ENCODE measurements around the gene BORCS5.

DNA sequence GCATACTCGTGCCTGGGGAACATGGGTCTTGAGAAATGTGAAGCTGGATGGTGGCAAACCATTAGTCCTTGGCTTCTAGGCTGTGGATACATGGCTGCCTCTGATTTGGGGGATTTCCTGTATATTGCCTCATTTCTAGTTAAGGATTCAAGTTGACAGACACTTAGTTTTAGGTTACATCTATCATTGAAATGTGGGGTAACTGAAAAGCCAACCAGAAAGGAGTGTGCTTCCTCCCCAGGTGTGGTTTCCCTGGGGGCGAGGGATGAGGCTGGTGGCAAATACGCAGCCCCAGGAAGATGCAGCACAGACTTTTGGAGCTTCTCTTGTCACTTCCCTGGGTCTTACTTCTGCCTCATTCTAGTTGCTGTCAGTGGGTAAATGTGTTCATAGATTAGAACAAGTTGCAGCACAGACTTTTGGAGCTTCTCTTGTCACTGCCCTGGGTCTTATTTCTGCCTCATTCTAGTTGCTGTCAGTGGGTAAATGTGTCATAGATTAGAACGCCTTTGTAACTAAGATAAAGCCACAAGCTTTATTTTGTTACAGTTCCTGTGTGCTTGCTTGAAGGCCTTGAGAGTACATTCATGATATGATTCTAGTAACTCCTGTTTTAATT, 85.1 kb downstream of the BORCS5 start:
- no peak for TF ChIP-seq EZH2 (IDR thresholded peaks at IDR 0.05; ENCODE audit: borderline replicate concordance, low read depth, low read length, poor library complexity, severe bottlenecking)
- TF ChIP-seq, protein P1, sequence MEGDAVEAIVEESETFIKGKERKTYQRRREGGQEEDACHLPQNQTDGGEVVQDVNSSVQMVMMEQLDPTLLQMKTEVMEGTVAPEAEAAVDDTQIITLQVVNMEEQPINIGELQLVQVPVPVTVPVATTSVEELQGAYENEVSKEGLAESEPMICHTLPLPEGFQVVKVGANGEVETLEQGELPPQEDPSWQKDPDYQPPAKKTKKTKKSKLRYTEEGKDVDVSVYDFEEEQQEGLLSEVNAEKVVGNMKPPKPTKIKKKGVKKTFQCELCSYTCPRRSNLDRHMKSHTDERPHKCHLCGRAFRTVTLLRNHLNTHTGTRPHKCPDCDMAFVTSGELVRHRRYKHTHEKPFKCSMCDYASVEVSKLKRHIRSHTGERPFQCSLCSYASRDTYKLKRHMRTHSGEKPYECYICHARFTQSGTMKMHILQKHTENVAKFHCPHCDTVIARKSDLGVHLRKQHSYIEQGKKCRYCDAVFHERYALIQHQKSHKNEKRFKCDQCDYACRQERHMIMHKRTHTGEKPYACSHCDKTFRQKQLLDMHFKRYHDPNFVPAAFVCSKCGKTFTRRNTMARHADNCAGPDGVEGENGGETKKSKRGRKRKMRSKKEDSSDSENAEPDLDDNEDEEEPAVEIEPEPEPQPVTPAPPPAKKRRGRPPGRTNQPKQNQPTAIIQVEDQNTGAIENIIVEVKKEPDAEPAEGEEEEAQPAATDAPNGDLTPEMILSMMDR (conservative IDR thresholded peaks at IDR 0.05; ENCODE audit: low read depth, low read length), result no peak

Measured in A673 (cell line).